ENCODE data around the gene C2CD4C.
"Not testable (repeated sequence)": the region's sequence is repeated elsewhere in the genome, so short reads cannot be mapped to it uniquely, and the experiment has no call there.

C2CD4C gene

DNA sequence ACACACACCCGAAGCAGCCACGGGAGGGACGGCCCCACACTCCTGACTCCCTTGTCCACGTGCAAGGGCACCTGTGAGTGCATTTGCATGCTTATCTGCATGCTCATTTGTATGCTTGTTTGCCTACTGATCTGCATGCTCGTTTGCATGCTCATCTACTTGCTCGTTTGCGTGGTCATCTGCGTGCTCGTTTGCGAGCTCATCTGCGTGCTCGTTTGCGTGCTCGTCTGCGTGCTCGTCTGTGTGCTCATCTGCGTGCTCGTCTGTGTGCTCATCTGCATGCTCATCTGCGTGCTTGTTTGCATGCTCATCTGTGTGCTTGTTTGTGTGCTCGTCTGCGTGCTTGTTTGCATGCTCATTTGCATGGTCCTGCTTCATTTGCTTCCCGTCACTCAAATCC is 28.1 kb upstream of the C2CD4C start:
- DNase-seq: no peak

DNA sequence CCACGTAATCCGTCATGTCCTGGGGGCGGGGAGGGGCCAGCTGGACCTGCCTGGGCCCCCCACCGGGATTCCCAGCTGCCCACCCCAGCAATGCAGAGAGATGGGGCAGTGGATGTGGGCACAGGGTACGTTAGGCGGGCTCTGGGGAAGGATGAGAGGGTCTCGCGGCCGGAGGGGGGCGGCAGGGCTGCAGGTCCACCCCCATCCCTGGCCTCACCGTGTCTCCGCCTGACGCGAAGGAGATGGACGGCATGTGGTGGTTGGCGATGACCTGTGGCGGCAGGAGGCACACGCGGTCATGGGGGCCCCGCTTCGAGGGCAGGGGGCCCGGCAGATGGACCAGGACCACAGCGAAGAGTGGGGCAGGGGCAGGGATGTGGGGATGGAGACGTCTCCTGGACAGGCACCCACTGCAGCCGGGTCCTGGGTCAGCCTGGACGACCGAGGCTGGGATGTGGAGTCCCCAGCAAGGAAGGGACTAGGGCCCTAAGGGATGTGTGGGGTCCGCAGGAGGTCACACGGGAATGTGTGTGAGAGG is 27.5 kb upstream of the C2CD4C start:
- DNase-seq: no peak

DNA sequence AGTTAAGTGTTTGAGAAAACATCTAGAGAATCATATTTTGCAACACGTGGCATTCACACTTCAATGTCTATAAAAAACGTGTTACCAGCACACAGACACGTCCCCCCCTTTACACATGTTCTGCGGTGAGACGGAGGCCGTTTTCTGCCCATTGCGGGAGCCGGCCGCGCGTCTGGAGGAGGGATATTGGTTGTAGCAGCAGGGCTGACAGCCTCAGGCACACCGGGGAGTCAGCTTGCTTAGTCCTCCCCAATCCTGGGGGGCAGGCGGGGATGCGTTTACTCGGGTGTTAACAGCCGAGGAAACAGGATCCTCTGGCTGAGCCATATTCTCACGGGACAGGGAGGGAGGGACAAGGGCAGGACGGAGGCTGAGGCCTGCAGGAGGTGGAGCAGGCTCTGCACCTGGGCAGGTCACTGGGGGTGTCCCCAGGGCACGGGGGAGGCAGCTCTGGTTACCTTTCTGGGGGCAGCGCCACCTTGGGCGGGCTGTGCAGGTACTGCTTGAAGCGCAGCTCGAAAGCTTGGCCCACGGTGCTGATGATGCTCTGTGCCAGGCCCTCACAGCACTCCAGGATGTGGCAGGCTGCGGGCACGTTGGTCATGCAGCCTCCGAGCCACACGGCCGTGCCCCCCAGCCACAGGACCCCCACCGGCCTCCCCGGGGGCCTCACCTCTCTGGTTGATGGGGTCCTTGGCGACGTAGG is 26.9 kb upstream of the C2CD4C start:
- no peak for DNase-seq

DNA sequence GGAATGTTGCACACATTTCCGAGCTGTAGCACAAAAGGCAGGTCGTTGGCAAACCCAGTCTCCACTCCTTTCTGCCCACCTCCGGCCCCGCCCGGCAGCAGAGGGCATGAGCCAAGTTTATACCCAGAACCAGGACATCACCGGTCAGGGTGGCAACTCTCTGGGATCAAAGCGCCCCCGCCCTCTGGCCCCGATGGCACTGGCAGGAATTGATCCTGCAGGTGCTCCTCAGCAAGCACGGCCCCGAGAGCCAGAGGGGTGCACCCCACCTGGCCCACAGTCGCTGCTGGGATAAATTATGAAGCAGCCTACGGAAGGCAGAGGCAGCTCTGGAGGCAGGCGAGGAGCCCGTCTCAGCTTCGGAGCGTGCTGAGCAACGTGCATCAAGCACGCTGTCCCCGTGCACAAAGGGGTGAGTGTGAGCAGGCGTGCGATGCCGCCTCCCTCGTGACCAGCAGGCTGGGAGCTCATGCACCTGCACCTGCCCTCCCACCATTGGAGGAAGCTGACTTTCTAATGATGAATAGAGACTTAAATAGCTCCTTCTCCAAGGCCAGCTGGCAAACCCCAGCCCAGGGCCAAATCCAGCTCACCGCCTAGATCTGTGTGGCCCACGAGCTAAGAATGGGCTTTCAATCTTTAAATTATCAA is 26.2 kb upstream of the C2CD4C start:
- DNase-seq: no peak

DNA sequence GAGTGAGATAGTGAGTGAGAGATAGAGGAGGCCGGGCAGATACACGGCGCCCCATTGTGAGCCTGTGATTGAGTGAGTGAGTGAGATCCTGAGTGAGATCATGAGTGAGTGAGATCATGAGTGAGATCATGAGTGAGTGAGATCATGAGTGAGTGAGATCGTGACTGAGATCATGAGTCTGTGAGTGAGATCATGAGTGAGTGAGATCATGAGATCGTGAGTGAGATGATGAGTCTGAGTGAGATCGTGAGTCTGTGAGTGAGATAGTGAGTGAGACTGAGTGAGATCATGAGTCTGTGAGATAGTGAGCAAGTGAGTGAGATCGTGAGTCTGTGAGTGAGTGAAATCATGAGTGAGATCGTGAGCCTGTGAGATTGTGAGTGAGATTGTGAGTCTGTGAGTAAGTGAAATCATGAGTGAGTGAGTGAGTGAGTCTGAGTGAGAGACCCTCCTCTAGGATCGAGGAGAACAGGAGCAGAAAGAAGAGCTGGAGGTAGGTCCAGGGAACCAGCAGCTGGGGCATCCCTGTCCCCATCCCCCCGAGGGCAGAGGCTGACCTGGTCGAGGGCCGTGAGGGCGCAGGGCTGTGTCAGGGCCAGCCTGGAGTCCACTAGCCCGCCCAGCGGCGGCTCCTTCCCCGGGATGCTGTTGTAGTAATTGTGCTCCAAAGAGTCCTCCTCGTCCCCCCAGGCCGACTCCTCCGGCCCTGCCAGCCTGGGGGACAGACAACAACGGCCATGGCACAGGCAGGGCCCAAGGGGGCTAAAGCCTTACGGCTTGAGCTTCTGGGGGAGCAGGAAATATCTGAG is 25.4 kb upstream of the C2CD4C start:
- DNase-seq: no peak

DNA sequence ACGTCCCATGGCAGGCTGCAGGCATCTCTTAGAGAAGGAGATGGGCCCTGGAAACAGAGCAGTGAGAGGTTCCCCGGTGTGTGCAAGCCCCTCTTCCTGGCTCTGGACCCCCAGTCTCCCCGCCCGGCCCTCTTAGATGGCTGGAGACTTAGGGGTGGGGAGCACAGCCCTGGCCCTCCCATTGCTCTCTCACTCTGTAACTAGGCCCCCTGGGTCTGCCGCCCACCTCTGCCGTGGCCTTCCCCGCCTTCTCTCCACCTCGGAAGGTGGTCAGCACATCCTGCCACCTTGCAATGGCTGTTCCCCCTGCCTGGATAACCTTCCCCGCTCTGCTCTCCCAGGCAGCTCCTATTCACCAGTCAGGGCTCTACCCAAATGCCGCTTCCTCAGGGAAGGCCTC is 21.8 kb upstream of the C2CD4C start:
- no peak for DNase-seq

DNA sequence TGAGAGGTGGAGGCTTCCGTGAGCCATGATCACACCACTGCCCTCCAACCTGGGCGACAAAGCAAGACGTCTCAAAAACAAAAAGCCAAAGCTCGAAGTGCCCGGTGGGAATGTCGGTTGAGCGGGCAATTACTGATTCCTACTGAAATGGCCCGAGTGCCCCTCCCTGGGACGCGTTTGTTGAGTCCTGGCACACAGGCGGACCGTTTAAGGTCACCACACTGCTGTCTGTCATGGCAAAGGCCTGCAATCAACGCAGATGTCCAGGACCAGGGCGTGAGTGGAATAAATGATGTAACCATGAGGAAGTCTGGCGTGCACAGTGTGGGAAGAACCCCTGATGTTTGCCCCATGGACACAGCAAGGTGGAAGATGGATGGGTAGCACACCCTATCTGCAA is 19.2 kb upstream of the C2CD4C start:
- no peak for DNase-seq

DNA sequence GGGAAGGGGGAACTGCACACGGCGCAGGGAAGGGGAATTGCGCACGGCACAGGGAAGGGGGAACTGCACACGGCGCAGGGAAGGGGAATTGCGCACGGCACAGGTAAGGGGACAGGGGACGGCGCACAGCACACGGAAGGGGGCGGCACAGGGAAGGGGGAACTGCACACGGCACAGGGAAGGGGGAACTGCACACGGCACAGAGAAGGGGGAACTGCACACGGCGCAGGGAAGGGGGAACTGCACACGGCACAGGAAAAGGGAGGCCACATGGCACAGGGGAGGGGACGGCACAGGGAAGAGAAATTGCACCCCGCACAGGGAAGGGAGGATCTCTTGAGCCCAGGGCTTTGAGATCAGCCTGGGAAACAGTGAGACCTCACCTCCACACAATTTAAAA is 18.7 kb upstream of the C2CD4C start:
- not testable (repeated sequence) for DNase-seq

DNA sequence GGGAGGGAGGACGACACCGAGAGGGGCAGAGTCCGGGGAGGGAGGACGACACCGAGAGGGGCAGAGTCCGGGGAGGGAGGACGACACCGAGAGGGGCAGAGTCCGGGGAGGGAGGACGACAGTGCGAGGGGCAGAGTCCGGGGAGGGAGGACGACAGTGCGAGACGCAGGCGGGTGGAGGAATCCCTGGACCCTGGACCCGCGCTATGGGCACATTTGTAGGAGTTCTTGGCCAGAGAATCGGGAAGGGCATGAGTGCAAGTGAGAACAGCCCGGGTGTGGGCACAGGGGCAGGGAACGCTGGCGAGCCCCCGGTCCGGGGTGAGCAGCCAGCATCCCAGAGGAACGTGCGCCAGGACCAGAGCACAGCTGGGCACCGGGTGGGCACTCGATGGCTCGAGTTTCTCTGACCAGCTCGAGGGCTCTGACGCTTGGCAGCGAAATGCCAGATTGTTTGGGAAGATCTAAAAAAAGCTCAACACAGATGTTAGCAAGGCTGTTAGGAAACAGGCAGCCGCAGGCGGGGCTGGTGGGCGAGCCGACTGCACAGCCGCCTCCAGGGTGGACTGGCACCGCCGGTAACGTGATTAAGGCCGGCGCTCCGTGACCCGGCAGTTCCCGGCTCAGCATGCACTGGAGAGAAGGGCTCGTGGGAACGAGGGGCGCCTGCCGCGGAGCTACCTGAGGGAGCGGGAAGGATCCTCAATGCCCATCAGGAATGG is 17.9 kb upstream of the C2CD4C start:
- DNase-seq: no peak

DNA sequence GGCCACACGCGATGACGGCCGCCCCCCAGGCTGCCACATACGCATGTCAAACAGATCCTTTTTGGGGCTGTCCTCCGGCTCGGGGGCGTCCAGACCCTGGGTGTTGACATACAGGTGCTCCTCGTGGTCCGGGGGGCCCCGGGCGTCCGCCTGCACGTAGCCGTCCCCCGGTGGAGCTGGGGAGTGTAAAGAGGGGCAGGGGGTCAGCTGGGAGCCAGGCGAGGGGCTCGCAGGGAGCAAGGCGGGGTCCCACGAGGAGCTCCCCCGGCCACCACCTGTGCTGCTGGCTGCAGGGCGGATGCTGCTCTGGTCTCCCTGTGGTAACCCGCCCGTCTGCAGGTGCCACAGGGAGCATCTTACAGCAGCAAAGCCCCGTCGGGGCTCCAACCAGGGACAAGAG is 16.1 kb upstream of the C2CD4C start:
- DNase-seq: no peak

DNA sequence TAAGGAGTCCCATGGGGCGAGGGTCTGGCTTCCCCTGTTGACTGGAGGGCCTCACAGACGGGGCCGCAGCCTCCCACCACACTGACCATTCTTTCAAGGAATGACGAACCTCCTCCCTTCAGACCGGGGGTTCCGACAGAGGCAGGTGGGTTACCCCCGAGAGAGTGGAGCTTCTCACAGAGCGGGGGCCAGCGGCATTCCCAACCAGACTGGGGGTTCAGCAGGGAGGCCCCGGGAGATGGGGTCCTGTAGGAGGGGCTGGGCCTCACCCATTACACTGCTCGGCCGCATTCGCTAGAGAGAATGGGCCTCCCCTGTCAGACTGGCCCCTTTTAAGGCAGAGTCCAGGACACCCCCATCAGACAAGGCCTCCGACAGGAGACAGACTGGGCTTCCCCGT is 15.6 kb upstream of the C2CD4C start:
- DNase-seq: no peak

DNA sequence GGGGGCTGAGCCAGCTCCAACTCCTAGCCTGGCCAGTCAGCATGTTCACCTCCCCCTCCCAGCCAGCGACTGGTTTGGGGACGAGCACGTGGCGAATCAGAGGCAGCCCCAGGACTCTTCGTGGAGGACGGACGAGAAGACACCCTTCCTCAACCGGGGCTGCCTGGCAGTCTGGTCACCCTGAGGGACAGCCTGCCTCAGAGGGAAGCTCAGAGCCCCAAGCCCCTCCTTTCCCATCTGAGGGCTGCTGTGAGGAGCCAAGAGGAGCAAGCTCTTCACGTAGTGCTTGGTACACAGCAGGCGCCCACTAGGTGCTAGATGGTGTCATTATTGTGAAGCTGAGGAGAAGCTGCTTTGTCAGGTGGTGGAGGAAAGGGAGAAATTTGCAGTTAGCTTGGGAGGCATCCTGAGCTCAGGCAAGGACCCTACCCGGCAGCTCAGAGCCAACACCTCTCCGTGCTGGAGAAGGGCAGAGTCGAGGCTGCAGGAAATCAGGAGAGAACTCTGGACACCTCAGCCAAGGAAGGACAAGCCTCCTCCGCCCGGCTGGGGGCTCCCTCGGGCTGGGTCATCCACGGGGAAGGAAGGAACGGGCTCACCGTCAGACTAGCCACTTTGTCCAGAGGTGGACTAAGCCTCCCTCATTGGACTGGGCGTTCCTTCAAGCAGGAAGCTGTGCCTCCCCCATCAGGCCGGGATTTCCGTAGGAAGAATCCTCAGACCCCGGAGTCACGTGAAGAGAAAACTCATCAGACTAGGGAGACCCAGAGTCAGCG is 14.9 kb upstream of the C2CD4C start:
- DNase-seq: no peak

DNA sequence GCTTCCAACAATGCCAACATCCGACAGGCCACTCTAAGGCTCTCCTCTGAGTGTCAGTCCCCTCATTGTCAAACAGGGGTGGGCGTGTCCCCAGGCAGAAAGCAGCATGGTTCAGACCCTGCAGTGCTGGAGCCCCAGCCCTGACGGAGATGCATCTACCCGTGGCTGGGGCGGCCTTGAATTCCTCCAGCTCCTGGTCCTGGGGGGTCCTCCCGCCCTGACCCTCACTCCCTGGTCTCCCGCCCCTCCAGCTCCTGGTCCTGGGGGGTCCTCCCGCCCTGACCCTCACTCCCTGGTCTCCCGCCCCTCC is 13.9 kb upstream of the C2CD4C start:
- not testable (repeated sequence) for DNase-seq

DNA sequence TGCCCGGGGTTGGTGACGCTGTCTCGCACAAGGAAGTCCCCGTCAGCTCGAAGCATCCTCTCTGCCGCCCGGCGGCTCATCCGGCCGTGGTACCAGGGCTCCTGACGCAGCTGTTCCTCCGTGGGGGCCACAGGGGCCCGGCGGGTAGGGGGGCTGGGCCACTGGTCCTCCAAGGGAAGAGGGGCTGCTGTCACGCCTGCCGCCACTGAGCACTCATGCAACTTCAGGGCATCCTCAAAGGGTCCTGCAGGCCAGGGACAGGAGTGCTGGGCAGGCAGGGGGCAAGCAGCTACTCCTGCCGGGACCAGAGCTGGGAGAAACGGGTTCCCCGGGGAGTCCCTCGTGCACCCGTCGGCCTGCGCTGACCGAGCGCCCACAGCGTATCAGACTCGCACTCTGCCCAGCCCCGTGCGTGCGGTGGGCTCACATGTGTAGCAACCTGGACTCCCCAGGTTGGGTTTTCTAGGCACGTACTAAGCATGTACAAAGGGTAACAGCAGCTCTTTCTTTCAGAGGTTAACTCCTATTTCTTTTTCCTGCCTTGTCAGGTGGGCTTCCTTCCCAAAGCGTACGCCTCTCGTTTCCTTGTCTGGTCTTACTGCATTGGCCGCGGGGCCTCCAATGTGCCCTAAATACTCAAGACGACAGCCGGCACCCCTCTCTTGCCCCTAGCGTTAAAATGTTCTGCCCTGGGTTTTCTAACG is 13.4 kb upstream of the C2CD4C start:
- no peak for DNase-seq

DNA sequence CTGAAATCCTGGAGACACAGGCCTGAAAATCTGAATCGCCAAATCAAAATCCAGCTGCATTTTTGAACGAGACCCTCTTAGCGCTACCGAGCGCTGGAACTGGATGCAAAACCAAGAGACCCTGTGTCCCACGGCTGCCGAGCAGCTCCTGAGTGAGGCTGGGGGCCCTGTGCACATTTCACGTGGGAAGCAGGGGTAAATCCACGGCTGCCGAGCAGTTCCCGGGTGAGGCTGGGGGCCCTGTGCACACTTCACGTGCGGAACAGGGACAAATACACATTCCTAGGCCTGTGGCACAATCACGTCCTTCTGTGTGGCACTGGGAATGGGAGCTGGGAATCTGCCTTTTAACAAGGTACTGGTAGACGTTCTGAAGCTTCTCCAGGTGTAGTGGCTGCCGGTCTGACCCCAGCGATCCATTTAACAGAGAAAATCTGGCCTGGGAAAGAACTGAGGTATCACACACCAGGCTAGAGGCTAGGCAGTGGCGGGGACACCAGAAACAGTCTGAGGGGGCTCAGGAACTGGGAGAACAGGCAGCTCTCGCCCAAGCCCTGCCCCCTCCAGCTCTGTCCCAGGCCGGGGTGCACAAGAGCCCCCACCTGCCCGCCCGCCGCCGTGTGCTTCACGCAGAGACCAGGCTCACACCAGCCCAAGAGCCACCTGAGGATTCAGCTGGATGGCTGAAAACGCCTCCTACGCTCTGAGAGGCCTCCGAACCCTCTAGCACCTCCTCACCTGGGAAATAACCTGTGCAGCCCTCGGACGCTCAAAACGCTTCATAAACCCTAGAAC is 11.0 kb upstream of the C2CD4C start:
- DNase-seq: no peak

DNA sequence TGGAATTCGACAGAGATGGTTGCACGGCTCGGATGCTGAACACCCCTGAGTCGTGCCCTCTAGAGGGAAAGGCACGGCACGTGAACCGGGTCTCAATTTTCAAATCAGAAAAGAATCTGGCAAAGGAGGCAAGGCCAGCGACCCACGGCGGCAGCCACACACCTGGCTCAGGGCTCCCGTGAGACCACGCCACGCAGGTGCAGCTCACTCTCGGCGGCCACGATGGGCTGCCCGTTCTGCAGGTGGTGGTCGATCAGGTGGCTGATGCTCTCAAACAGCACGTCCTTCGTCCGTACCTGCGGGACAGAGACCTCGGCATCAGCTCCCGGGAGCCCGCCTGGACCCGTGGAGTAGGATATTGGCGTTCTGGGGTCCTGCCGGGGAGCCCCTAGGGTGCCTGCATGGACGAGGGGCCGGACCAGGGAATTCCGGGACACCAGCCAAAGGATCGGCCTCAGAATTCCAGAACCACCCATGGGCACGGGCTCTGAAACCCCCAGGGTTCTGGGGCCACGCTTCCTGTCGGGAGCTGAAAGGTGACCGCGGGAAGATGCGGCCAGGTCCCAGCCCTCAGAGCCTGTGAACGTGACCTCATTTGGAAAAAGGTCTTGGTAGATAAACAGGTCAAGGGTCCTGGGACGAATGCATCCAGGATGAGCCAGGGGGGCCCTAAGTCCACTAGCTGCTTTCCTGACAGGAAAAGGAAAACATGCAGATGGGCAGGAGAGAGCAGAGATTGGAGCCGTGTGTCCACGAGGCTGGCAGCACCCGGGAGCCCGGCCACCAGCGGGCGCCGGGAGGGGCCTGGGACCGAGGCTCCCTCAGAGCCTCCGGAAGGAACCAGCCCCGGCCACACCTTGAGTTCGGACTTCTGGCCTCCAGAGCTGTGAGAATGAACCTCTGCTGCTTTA is 10.1 kb upstream of the C2CD4C start:
- DNase-seq: no peak

DNA sequence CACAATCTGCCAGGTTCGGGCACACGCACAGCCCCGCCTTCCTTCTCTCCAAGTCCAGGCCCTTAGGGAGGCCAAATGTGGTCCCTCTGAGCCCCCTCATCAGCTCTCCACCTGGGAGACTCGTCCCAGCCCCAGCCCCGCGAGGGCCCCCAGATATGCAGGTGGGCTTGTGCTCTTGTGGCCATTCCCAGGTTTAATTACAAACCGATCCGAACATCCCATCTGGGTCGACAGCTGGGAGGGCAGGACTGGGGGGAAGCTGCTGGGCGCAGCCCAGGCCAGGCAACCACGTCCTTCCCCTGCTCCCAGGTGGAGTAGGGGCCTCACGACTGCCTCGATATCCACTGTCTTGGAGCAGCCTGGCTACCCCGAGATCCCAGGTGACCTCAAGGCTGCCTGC is 7.5 kb upstream of the C2CD4C start:
- DNase-seq: no peak

DNA sequence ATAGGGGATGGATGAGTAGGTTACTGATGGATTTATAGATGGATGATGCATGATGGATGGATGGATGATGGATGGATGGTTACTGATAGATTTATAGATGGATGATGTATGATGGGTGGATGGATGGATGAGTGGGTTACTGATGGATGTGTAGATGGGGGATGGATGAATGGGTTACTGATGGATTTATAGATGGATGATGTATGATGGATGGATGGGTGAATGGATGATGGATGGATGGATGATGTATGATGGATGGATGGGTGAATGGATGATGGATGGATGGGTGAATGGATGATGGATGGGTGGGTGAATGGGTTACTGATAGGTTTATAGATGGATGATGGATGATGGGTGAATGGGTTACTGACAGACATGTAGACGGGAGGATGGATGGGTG is 6.3 kb upstream of the C2CD4C start:
- no peak for DNase-seq

DNA sequence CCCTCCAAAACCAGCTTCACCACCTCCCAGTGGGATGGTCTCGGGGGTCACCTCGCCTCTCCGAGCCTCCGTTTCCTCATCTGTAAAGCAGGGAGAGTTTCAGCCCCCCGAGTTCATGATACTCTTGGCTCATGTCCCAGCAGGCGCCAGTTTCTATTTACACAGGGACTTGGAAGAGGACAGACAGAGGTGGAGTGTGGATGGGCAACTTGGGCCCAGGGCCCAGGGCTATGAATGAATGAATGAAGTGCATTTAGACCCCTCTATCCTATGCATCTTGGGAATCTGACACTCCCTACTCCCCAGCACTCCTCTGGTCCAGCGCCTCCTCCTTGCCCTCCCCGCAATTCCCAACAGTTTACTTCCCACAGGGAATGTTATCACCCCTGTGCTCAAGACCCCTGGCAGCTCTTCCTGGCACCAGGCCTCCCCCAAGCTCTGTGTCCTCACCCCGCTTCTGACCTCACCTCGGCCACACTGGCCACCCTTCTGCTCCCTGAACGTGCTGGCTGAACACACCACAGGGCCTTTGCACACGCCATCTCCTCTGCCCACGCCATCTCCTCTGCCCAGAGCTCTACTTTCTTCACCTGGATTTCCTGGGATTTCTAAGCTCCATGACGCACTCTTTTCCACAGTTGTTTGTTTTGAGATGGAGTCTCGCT is 4.9 kb upstream of the C2CD4C start:
- DNase-seq: no peak

Data from SW 1271 (cell line).